GM12872 (cell line): ENCODE results near the gene UROC1.

ENCODE experiments used
- TF ChIP-seq, protein P1 (sequence below): IDR thresholded peaks from 3 replicates; pipeline ENCODE4 v1.5.1; 2011; ENCODE audit warnings: low read depth, mild to moderate bottlenecking, low read length, moderate library complexity; ENCODE audit not compliant: insufficient read depth

The UROC1 gene

DNA sequence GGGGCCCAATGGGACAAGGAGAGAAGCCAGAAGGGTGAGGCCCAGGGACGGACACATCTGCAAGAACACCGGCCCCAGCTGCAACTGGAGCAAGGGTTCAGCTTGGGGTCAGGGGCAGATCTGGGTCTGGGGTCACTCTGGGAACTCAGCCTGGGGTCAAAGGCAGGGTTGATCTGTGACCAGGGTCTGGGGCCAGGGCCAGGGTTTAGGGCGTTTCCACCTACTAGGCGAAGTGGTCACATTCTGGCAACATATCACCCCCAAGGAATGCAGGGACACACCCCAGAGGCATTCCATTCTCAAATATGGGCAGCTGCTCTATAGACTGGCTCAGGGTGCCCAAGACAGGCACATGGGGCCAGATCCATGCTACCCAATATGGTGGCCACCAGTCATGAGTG lies 9.0 kb downstream of the UROC1 start:
- TF ChIP-seq, protein P1, sequence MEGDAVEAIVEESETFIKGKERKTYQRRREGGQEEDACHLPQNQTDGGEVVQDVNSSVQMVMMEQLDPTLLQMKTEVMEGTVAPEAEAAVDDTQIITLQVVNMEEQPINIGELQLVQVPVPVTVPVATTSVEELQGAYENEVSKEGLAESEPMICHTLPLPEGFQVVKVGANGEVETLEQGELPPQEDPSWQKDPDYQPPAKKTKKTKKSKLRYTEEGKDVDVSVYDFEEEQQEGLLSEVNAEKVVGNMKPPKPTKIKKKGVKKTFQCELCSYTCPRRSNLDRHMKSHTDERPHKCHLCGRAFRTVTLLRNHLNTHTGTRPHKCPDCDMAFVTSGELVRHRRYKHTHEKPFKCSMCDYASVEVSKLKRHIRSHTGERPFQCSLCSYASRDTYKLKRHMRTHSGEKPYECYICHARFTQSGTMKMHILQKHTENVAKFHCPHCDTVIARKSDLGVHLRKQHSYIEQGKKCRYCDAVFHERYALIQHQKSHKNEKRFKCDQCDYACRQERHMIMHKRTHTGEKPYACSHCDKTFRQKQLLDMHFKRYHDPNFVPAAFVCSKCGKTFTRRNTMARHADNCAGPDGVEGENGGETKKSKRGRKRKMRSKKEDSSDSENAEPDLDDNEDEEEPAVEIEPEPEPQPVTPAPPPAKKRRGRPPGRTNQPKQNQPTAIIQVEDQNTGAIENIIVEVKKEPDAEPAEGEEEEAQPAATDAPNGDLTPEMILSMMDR, result no peak

- TF ChIP-seq, protein P1, result no peak
Observed at GRCh38 chr3:126507886-126508285, 9.7 kb downstream of the UROC1 start.

GRCh38 chr3:126503701-126504100 lies 13.9 kb downstream of the UROC1 start:
- TF ChIP-seq, protein P1, result no peak

DNA sequence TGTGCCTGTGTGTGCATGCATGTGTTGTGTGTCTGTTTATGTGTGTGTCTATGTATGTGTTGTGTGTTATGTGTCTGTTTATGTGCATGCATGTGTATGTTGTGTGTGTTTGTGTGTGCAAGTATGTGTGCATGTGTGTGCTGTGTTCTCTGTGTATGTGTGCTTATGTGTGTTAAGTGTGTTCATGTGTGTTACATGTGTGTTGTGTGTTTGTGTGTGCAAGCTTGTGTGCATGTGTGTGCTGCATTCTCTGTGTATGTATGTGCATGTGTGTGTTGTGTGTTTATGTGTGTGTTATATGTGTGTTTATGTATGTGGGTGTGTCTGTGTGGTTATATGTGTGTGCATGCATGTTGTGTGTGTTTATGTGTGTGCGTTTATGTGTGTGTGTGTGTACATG lies 14.9 kb downstream of the UROC1 start:
- TF ChIP-seq, protein P1, result no peak

DNA sequence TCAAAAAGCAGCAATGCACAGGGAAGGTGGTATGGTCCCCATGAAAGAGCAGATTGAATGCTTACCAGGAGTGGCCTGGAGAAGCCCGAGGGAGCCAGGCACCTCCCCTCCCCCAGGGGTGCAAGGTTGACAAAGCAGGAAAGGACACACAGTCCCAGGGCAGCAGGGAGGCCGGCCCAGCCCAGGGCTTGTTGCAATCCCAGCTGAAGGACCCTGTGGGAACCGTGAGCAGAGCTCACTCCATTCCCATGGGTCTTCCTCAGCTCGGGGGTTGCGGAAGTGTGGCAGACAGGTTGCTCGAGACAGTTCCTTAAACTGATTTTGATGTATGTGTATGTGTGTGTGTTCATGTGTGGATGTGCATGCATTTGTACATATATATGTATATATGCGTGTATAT lies 15.8 kb downstream of the UROC1 start:
- TF ChIP-seq, protein P1, result no peak

- TF ChIP-seq, protein P1, result no peak
Observed at GRCh38 chr3:126501054-126501453, 16.5 kb downstream of the UROC1 start.

DNA sequence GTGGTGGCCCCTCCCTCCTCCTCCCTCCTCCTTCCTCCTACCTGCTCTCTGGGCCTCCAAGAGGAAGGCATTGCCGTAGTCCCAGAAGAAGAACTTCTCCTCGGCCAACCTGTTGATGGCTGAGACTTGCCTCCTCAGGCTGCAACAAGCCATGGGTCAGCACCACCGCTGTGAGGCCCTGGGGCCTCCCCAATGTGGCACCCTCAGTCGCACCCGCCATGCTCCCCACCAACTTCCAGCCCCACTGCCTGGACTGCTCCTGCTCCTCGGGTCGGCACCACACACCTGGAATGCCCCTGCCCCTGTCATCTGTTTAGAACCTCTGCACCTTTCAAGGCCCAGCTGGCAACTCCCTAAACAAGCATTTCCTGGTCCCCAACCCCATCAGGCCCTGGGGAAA lies 17.6 kb downstream of the UROC1 start:
- TF ChIP-seq, protein P1, result no peak

- TF ChIP-seq, protein P1, result no peak
Observed at GRCh38 chr3:126499401-126499800, 18.2 kb downstream of the UROC1 start.
